H1 (cell line): ENCODE results near the gene C19orf53. TPM values are rescaled to one million over a fixed set of nuclear protein-coding genes. Genes with fewer than 3 reads are reported as not detected.

Experiments
- ASH2L ChIP-seq: fragments of 200-600, 300-600 bp; sonication (generic); IDR thresholded peaks from one replicate; pipeline ENCODE4 v1.7.1; 2017; ENCODE audit warnings: low read length
- BACH1 ChIP-seq: IDR thresholded peaks from 2 replicates; pipeline ENCODE4 v1.6.1; 2012; ENCODE audit warnings: low read length, improper control_type of control experiment
- CBX5 ChIP-seq: fragments of 300-800, 300-1000 bp; sonication (generic); IDR thresholded peaks from 2 replicates; pipeline ENCODE4 v1.7.1; 2016; ENCODE audit warnings: antibody characterized with exemption, low read length, low read depth
- CBX8 ChIP-seq: fragments of 300-800, 300-1000 bp; sonication (generic); IDR thresholded peaks from 2 replicates; pipeline ENCODE4 v1.7.1; 2016; ENCODE audit warnings: low read depth, low read length, borderline replicate concordance
- CHD1 ChIP-seq: IDR thresholded peaks from 2 replicates; pipeline ENCODE4 v1.6.1; 2012; ENCODE audit warnings: low read depth, low read length, improper control_type of control experiment
- E2F6 ChIP-seq: IDR thresholded peaks from 2 replicates; pipeline ENCODE4 v1.6.1; 2012; ENCODE audit warnings: inconsistent platforms
- FOSL1 ChIP-seq: IDR thresholded peaks from 2 replicates; pipeline ENCODE4 v1.6.1; 2011; ENCODE audit warnings: mild to moderate bottlenecking, low read depth, low read length, moderate library complexity; ENCODE audit not compliant: insufficient read depth
- KDM5A ChIP-seq: fragments of 200-600 bp; IDR thresholded peaks from 2 replicates; pipeline ENCODE4 v1.7.1; 2012; ENCODE audit warnings: mild to moderate bottlenecking, low read length, inconsistent platforms, mixed read lengths
- SIX5 ChIP-seq: IDR thresholded peaks from 2 replicates; pipeline ENCODE4 v1.6.1; 2011; ENCODE audit warnings: mild to moderate bottlenecking, low read depth, low read length
- USF2 ChIP-seq: IDR thresholded peaks from 2 replicates; pipeline ENCODE4 v1.6.1; 2011; ENCODE audit warnings: low read length, improper control_type of control experiment
- polyA plus RNA-seq, 7 experiments: library from polyadenylated mRNA; depleted of rRNA in 3 of 7; stranded (reverse) in 5 of 7; unstranded in 2 of 7; fragments of >200 nt in 5 of 7; fragments of 200-250 nt in 2 of 7; gene quantifications; 1 replicate in 5 of 7; 2 replicates in 1 of 7; 4 replicates in 1 of 7; pipeline versions ENCODE4 v1.2.1 to v1.2.3, GENCODE V29; 2011 to 2013; ENCODE audit warnings: missing spikeins in 2 of 7, mixed read lengths in 2 of 7
- total RNA-seq: library from RNA; stranded (reverse); fragmentation: NEBNext Ultra II Directional; extraction: Animal tissue kit (Norgen Biotek cat#: 25700); gene quantifications from 2 replicates; pipeline ENCODE4 v1.2.1, GENCODE V29; 2021
- TF ChIP-seq, protein P1 (sequence below): fragments of 300-600 bp; sonication (generic); IDR thresholded peaks from 2 replicates; pipeline ENCODE4 v1.7.1; 2012; ENCODE audit warnings: low read length, moderate library complexity, mild to moderate bottlenecking, inconsistent platforms; ENCODE audit not compliant: insufficient replicate concordance

C19orf53 gene
- total and polyA plus RNA-seq, 2 of the 8 experiments (the other 6 are each of a cell fraction or from before 2014, with no cell fraction given), result 104 to 169 TPM

GRCh38 chr19:13814550-13814949 is 40.3 kb downstream of the C19orf53 start (continued):
- TF ChIP-seq, protein P1, sequence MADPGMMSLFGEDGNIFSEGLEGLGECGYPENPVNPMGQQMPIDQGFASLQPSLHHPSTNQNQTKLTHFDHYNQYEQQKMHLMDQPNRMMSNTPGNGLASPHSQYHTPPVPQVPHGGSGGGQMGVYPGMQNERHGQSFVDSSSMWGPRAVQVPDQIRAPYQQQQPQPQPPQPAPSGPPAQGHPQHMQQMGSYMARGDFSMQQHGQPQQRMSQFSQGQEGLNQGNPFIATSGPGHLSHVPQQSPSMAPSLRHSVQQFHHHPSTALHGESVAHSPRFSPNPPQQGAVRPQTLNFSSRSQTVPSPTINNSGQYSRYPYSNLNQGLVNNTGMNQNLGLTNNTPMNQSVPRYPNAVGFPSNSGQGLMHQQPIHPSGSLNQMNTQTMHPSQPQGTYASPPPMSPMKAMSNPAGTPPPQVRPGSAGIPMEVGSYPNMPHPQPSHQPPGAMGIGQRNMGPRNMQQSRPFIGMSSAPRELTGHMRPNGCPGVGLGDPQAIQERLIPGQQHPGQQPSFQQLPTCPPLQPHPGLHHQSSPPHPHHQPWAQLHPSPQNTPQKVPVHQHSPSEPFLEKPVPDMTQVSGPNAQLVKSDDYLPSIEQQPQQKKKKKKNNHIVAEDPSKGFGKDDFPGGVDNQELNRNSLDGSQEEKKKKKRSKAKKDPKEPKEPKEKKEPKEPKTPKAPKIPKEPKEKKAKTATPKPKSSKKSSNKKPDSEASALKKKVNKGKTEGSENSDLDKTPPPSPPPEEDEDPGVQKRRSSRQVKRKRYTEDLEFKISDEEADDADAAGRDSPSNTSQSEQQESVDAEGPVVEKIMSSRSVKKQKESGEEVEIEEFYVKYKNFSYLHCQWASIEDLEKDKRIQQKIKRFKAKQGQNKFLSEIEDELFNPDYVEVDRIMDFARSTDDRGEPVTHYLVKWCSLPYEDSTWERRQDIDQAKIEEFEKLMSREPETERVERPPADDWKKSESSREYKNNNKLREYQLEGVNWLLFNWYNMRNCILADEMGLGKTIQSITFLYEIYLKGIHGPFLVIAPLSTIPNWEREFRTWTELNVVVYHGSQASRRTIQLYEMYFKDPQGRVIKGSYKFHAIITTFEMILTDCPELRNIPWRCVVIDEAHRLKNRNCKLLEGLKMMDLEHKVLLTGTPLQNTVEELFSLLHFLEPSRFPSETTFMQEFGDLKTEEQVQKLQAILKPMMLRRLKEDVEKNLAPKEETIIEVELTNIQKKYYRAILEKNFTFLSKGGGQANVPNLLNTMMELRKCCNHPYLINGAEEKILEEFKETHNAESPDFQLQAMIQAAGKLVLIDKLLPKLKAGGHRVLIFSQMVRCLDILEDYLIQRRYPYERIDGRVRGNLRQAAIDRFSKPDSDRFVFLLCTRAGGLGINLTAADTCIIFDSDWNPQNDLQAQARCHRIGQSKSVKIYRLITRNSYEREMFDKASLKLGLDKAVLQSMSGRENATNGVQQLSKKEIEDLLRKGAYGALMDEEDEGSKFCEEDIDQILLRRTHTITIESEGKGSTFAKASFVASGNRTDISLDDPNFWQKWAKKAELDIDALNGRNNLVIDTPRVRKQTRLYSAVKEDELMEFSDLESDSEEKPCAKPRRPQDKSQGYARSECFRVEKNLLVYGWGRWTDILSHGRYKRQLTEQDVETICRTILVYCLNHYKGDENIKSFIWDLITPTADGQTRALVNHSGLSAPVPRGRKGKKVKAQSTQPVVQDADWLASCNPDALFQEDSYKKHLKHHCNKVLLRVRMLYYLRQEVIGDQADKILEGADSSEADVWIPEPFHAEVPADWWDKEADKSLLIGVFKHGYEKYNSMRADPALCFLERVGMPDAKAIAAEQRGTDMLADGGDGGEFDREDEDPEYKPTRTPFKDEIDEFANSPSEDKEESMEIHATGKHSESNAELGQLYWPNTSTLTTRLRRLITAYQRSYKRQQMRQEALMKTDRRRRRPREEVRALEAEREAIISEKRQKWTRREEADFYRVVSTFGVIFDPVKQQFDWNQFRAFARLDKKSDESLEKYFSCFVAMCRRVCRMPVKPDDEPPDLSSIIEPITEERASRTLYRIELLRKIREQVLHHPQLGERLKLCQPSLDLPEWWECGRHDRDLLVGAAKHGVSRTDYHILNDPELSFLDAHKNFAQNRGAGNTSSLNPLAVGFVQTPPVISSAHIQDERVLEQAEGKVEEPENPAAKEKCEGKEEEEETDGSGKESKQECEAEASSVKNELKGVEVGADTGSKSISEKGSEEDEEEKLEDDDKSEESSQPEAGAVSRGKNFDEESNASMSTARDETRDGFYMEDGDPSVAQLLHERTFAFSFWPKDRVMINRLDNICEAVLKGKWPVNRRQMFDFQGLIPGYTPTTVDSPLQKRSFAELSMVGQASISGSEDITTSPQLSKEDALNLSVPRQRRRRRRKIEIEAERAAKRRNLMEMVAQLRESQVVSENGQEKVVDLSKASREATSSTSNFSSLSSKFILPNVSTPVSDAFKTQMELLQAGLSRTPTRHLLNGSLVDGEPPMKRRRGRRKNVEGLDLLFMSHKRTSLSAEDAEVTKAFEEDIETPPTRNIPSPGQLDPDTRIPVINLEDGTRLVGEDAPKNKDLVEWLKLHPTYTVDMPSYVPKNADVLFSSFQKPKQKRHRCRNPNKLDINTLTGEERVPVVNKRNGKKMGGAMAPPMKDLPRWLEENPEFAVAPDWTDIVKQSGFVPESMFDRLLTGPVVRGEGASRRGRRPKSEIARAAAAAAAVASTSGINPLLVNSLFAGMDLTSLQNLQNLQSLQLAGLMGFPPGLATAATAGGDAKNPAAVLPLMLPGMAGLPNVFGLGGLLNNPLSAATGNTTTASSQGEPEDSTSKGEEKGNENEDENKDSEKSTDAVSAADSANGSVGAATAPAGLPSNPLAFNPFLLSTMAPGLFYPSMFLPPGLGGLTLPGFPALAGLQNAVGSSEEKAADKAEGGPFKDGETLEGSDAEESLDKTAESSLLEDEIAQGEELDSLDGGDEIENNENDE, result no peak
- TF ChIP-seq E2F6, result no peak
- TF ChIP-seq SIX5, result no peak
- no peak for TF ChIP-seq CHD1
- no peak for TF ChIP-seq USF2
- no peak for TF ChIP-seq FOSL1
- TF ChIP-seq CBX8, result no peak
- TF ChIP-seq KDM5A, result no peak
- TF ChIP-seq CBX5, result no peak
- TF ChIP-seq BACH1, result no peak
- TF ChIP-seq ASH2L, result no peak
- TF ChIP-seq, all 59 proteins: peak for 0
